Activated CD4-positive, alpha-beta T cell treated with anti-CD3 and anti-CD28 coated beads, Interleukin-2, Interleukin-6, amounts not matched to agents 100 ng/mL and 50 ng/mL, durations not matched to agents 16 hours and 8 hours (primary cell): Measurements from ENCODE around the gene TACC2.
"Not testable (repeated sequence)": the region's sequence is repeated elsewhere in the genome, so short reads cannot be mapped to it uniquely, and the experiment has no call there.

Experiments
- DNase-seq: peaks from one replicate; pipeline ENCODE4 v3.0.0-alpha.2; 2020

TACC2 gene

DNA sequence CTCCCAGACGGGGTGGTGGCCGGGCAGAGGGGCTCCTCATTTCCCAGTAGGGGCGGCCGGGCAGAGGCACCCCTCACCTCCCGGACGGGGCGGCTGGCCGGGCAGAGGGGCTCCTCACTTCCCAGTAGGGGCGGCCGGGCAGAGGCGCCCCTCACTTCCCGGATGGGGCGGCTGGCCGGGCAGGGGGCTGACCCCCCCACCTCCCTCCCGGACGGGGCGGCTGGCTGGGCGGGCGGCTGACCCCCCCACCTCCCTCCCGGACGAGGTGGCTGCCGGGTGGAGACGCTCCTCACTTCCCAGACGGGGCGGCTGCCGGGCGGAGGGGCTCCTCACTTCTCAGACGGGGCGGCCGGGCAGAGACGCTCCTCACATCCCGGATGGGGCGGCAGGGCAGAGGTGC, 214.2 kb downstream of the TACC2 start:
- DNase-seq: not testable (repeated sequence)

DNA sequence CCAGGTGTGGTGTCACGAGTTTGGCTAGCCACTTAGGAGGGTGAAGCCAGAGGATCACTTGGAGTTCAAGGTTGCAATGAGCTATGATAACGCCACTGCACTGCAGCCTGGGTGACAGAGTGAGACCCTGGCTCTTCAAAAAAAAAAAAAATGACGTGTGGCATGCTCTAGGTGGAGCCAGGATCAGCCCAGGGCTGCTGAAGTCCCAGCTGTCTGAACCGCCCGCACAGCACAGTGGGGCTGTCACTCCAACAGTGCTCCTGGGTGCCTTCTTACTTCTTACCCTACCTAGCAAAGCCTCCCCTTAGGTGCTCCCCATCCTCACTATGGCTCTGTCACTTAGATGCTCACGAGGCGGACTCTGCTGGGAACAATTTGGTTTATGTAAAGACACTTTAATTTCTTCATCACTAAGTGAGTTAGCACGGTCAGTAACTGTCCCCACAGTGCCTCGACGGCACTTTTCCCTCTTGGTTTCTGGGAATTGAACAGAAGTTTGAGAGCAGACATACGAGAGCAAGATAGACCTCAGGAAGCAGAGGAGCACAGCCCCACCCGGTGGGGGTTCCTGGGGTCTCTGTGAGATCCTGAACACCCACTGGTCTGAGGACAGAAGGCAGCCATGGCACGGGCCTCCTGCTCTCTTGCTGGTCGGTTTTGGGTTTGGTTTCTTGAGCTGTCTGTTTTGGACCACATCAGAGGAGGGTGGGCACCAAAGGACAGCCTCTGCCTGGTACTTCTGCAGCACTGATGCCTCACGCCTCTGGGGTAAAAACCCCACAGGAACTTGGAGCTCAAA, 215.9 kb downstream of the TACC2 start:
- no peak for DNase-seq

DNA sequence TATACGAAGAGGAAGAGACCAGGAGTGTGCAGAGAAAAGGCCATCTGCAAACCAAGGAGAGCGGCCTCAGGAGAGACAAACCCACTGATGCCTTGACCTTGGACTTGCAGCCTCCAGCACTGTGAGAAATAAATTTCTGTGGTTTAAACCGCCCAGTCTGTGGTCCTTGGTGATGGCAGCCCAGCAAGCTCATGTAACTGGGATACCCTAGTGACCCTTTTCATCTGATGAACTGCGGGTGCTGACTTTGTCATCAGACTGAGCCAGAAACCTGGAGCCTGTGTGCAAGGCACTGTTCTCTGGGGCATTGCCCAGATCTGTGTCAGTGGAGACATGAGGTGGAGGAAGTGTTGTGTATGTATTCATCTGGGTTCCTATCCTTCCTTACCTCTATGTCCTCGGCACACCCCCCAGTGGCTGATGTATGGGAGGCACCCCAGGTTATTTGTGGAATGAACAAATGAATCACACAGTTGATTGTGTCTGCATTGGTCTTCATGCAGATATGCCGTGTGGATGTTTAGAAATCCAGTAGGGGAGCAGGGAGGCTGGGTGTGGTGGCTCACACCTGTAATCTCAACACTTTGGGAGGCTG, 217.6 kb downstream of the TACC2 start:
- no peak for DNase-seq

DNA sequence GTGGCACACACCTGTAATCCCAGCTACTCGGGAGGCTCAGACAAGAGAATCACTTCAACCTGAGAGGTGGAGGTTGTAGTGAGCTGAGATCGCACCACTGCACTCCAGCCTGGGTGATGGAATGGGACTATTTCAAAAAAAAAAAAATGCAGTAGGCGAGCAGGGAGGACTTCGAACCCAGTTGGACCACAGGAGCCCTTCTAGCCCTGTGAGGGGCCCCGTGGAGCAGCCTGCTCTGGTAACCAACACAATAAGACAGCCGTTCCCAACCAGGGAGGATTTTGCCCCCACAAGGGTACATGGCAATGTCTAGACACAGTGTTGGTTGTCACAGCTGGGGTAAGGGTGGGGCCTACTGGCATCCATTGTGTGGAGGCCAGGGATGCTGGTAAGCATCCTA, 218.2 kb downstream of the TACC2 start:
- no peak for DNase-seq

DNA sequence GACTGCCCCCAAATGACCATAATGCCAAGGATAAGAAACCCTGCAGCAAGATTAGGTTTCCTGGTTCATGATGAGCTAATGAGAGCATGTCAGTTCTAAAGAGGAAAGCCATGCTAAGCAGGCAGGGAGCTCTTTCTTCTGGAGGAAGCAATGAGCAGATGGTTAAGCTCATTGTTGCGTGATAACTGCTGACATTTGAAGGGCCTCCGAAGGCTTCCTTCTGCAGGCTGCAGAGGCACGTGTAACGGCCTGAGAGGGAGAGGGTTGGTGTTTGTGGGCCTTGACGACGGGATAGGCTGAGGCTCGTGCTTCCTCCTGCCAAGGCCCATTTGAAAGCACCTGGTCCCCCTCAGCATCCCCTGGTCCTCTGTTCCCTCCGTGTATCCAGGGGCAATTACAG, 218.6 kb downstream of the TACC2 start:
- DNase-seq: no peak

DNA sequence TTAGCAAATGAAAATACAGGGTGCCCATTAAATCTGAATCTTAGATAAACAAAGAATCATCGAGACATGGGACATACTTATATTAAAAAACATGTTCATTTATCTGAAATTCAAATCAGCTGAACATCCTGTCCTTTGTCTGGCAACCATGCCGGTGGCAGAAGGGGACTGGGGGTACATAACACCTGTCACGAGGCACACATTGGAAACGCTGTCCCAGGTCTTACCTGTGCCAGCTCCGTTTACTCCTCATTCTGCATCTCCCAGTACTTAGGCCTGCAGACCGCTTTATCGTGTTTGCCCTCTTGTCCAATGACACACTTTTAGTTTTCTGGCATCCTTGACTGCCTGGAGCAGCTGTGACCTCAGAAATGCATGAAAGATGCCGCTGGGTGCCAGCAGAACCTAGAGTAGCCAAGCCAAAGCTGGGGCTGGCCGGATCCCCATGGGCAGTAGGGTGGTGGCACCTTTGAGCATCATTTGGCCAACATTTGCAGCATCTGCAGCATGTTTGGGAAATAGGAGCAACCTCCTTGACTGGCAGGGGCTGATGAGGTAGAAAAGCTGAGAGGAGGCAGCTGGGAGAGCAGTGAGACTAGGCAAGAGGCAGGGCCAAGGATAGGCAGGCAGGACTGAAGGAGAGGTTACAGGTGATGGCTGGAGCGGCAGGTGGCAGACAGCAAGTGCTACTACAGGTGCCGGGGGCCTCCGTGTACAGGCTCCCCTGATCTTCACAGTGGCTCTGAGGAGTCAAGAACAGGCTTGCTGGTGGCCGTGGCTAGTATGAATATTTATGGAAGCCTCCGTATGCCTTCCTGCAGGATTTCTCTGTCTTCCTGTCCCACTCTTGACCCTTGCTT, 219.8 kb downstream of the TACC2 start:
- DNase-seq: no peak

DNA sequence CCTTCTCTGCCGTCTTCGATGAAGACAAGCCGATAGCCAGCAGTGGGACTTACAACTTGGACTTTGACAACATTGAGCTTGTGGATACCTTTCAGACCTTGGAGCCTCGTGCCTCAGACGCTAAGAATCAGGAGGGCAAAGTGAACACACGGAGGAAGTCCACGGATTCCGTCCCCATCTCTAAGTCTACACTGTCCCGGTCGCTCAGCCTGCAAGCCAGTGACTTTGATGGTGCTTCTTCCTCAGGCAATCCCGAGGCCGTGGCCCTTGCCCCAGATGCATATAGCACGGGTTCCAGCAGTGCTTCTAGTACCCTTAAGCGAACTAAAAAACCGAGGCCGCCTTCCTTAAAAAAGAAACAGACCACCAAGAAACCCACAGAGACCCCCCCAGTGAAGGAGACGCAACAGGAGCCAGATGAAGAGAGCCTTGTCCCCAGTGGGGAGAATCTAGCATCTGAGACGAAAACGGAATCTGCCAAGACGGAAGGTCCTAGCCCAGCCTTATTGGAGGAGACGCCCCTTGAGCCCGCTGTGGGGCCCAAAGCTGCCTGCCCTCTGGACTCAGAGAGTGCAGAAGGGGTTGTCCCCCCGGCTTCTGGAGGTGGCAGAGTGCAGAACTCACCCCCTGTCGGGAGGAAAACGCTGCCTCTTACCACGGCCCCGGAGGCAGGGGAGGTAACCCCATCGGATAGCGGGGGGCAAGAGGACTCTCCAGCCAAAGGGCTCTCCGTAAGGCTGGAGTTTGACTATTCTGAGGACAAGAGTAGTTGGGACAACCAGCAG, 221.7 kb downstream of the TACC2 start:
- no peak for DNase-seq

DNA sequence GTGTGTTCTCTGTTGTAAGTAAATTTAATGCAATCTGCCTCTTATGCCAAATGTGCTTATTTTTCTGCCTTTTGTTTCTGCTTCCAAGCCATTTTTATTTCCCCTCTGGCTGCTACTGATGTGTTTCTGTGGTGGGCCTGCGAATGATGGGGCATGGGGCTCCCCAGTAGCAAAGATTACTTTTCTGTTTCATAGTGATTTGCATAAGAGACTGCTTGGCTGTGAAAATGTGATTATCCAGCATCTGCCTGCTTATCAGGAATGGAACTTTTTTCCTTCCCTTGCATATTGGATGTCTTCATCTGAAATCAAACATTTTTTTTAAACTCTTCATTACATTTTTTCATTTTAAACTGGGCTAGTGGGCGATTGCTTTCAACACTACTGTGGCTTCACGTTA, 224.4 kb downstream of the TACC2 start:
- DNase-seq: no peak

DNA sequence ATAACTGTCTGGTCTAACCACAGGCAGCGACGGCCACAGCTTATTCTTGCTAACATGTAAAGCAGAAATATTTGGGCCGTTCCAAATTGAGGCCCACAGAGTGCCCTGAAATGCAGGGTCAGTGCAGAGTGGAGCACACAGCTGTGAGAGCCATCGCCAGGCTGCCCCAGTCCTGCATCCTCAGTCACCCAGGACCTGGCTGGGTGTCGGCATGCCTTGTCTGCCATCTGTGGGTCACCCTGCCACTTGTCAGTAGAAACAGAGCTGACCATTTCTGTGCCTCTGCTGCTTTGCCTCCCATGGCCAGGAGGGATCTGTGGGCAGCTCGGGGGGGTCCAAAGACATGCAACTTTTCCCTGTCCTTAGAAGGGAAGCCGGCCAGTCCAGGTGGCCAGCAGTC, 224.8 kb downstream of the TACC2 start:
- DNase-seq: no peak

DNA sequence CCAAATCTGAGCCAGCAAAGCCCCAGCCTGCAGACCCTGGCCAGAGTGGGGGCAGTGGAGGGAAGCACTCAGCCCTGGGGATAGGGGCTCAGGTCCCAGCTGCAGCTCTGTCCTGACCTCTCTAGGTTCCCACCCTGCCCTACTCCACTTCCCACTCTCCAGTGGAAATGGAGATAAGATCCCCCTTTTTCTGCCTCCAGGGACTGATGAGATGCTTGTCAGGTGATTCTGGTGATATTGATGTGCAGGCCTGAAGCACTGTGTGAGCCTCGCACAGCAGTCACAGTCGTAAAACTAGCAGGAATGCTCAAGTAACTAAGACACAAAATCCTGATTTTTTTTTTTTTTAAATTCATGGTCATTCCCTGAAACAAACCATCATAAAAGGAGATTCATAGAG, 227.1 kb downstream of the TACC2 start:
- DNase-seq: no peak

DNA sequence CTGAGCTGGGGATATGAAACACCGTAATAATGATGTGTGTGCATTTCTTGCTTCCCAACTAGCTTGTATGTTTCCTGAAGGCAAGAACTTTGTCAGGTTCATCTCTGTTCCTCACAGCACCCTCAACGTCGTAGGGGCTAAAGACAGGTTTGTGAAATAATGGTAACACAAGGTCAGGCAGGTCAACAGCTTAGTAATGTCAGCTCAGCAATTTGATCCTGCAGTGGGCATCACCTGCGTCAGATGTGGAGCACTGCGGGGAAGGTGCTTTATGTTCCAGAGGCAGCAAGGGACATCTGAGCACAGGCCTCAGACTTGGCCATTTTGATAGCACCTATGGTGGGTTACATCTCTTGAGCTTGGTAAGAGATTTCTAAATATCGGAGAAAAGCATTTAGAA, 230.4 kb downstream of the TACC2 start:
- DNase-seq: no peak

DNA sequence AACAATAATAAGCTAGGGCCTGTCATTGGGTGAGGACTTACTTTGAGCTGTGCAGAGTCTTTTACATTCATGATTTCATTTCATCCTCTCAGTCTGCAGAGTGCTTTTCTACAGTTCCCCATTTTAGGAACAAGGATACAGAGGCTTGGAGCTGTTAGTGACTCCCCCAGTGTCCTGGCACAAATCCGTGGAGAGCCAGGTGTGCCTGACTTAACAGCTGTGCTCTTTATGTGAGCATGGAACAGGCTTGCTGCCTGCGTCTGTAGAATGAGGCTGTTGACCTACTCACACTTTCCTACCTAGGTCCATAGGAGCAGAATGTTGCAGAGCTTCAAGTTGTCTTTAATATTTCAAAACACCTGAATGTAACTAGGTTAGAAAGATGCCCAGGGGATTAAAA, 231.8 kb downstream of the TACC2 start:
- no peak for DNase-seq

DNA sequence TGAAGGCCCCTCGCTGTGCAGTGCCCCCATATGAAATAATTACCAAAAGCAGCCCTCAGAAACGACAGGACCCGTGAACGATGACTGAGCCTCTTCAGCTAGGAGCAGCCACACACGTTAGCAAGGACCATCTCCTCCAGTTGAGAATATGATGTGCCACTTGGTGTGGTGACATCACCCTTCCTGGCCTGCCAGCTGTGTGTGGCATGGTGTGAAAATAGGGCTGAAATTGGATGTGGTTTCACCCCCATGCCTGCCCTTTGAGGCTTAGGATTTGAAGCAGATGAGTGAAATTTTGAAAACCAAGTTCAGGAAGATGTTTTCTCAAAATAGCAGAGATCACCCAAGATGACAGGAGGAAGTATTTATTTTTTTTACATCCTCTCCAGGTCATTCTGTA, 233.0 kb downstream of the TACC2 start:
- DNase-seq: no peak

DNA sequence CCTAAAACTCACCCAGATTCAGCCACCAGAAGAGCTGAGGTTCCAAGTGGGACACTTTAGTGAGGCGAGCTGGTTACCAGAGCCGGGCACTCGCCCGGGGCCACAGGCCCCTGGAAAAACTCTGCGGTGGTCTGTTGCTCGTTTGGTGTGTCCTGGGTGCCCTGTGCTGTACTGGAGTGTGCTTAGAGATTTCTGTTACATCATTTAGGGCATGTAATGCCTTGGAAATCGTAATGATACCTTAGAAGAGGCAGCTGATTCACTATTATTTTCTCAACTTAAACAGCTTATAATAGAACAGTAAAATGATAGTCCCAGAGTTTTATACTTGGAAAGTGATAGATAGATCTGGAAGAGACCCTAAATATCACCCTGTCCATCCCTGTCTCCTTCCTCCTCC, 233.7 kb downstream of the TACC2 start:
- DNase-seq: no peak

DNA sequence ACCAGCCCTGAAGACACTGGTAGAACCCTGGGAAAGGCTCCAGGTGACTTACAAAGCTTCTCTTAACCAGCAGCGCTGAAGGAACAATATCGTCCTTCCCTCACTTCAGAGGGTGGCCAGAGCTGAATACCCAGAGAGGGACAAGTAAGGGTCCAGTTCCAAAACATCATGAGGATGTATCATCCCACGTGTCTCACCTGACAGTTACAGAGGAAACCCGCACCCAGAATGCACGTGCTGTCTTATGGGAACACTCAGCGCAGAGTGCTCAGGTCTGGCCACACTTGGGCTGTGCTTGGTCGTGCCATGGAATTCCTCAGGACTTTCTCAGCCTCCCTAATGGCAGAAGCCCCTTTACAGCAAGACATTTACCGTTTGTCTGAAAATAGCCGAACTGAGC, 235.2 kb downstream of the TACC2 start:
- DNase-seq: no peak

DNA sequence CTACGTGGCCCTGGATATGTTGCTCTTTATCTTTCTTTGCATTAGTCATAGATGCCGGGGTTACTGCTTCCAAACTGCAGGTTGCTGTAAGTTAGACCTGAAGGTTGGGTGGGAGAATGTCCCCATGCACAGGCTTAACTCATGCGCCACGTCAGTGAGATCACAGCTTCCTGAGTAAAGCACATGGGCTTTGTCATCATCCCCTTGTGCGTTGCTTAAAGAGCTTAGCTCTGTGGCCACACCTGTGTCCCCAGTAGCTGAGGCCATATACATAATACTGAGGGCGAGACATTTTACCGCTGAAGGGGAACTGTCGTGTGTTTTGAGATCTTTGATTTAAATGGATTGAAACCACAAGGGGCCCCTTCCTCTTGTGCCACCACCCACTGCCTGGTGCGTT, 236.4 kb downstream of the TACC2 start:
- no peak for DNase-seq

DNA sequence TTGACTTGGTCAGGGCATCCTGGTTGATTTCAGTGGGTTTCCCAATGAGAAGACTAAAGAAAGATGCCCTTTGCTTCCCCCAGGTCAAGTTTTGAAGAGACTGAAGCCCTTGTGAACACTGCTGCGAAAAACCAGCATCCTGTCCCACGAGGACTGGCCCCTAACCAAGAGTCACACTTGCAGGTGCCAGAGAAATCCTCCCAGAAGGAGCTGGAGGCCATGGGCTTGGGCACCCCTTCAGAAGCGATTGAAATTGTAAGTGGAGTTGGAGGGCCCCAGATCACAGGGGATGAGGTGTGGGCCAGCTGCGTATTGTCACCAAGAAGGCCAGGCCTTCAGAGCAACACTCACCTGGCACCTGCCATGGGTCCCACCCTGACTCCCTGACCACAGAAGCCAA, 238.8 kb downstream of the TACC2 start:
- DNase-seq: no peak

DNA sequence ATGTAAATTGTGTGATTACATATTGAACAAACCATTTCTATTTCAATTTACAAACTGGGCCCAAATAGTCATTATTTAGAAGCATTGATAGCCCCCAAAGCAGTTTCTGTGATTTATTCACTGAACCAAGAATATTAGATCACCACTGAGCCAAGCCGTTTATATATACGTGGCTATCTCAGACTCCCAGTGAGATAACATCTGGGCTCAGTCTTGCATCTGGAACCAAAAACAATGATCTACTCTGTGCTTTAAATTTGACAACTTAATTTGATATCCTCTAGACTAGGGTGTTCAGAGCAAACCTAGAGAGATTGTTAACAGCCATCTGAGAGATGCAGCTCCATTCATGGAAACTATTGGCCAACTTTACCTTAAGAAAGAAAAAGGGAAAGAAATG, 240.7 kb downstream of the TACC2 start:
- no peak for DNase-seq

DNA sequence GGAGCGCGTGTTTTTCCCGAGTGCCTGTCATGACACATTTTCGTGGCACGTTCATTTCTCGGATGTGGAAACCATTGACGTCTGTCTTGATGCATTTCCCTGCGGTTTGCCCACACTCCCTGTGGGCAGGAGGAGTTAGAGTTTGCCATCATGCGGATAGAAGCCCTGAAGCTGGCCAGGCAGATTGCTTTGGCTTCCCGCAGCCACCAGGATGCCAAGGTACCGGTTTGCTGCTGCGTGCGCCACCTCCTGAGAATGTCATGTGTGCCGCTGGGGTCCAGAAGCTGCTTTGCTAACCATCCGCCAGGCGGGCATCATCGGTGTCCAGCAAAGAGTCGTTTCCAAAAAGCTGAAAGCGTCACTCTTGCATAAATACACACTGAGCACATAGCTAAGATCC, 241.3 kb downstream of the TACC2 start:
- no peak for DNase-seq

DNA sequence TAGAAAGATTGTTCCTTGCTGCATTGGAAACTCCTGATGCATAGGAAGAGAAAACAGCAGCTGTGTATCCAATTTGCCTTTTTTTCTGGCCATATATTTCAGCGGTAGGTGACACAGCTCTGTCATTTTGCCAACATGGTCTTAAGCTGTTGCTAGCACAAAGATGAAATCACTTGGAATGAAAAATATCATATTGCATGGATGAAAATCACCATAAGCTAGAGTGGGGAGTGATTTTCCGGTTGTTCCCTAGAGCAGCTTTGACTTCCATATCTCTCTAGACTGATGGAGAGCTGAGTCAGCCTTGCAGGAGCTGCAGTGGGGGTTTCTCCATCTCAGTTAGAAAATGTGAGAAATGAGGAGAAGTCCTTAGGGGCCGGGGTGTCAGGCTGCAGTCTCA, 243.8 kb downstream of the TACC2 start:
- no peak for DNase-seq

DNA sequence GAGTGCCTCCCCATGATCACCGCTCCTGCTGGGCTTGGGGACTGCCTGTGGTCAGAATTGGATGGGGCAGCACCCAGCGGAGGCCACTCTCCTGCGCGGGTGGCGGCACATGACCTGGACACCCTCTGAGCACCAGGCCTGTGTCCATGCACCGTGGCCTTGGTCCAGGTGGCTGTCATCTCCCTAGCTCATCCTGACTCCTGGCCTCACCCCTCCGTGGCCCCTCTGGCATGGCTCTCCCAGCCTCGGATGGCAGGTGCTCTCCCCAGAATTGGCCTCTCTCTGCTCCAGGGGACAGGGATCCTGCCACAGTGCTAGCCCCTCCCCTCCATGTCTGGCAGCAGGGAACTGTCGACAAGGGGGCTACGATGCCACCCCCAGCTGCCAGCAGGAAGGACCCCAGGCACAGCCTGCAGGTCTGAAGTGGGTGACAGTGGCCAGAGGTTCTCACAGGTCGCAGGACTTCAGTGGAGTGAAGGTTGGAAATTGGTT, 244.9 kb downstream of the TACC2 start:
- DNase-seq: no peak

DNA sequence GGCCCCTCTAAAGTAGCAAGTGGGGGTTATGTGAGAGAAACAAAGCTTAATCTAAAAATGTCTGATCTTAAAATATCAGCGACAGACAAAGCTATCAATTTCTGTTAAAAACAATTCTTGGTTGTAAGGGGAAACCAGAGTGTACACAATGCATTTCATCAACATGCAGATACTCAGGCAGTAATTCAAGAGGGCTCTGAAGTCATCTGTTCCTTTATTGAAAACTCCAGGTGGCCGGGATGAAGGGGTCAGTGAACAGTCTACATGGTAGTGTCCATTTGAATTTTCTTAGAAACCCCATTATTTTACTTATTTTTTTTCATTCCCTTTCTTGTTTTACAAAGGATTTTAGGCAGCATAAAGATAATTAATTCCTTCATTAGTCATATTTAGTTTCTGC, 245.5 kb downstream of the TACC2 start:
- no peak for DNase-seq

DNA sequence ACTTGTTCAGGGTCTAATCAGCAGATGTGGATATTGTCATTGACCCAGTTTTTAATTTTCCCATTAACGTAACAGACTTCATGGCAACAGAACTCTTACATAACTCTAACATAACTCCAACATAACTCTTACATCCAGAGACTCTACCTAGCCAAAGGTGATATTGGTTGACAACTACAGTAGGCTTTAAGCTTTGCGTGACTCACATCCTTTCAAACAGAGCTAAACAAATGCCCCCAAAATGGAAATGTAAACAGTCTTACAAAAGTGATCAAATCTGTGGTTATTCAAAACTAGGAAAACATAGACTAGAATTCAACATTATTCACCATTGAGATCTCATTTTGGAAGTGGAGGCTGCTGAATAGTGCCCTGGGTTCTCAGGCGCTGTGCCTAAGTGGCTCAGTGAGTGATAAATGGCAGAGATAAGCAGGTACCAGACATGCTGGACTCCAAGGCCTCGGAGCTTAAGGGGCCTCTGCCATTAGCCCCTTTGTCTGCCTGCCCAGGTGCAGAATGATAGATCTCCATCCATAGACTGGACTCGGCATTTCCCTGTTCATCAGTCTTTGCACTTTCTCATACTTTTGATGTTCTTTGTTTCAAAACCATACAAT, 247.8 kb downstream of the TACC2 start:
- DNase-seq: no peak
